Activated CD4-positive, alpha-beta T cell treated with anti-CD3 and anti-CD28 coated beads for 4 hours (primary cell): ENCODE results near the gene GPR148.

Experiments used
- DNase-seq, 2 donors: peaks; one replicate each; pipeline ENCODE4 v3.0.0-alpha.2; 2020

The GPR148 gene

DNA sequence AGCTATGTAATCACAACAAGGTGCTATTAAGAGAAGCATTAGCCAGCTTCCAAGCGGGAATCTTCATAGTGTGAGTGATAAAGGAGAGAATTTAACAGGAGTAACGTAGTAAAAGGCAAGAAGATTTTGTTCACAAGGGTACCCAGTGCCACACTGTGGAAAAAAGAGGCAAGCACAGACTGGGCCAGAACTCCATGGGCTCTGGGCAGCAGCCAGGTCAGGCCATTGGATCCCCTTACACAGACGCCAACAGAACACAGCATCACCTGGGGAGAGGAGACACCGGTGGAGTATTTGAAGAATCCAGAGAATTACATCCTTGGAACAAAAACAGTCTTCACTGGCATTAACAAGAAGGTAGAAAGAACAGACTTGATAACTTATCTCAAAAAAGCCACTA lies 47.7 kb downstream of the GPR148 start:
- no peak for DNase-seq

GRCh38 chr2:130778781-130779180 lies 49.9 kb downstream of the GPR148 start:
- no peak for DNase-seq
